ENCODE data around the gene DISP2.
A peak's percentile ranks its signal among the peaks of the same experiment; 100 is the strongest.

DISP2 gene

GRCh38 chr15:40369474-40369869, 11.5 kb downstream of the DISP2 start:
- no peak overlapping the region for H3K4me3 Mint-ChIP-seq
- peak overlapping the region; percentile 4 for H3K27ac Mint-ChIP-seq
- H3K36me3 Mint-ChIP-seq (ENCODE audit: low read depth): no peaks in the 10 kb centered on the region
- H3K27me3 Mint-ChIP-seq: peaks cover 15% of the 10 kb centered on the region
- intact Hi-C loops (cut with micrococcal nuclease): loop anchor here (2.0 kb wide), 1 partner anchor 13 kb away; the partner anchor contains the start of gene KNSTRN
- H3K9me3 Mint-ChIP-seq: no peaks in the 10 kb centered on the region
- H3K4me1 Mint-ChIP-seq (ENCODE audit: low read depth): peaks cover 39% of the 10 kb centered on the region

- intact Hi-C loops (cut with micrococcal nuclease): loop anchor here (2.0 kb wide), 1 partner anchor 13 kb away; the partner anchor contains the start of gene KNSTRN
- H3K4me1 Mint-ChIP-seq (ENCODE audit: low read depth): peaks cover 39% of the 10 kb centered on the region
- no peaks in the 10 kb centered on the region for H3K36me3 Mint-ChIP-seq (ENCODE audit: low read depth)
- peak overlapping the region; percentile 4 for H3K27ac Mint-ChIP-seq
- H3K4me3 Mint-ChIP-seq: no peak overlapping the region
- no peaks in the 10 kb centered on the region for H3K9me3 Mint-ChIP-seq
- H3K27me3 Mint-ChIP-seq: peaks cover 15% of the 10 kb centered on the region
These were observed 12.0 kb downstream of the DISP2 start for GRCh38 chr15:40369971-40370370.

GRCh38 chr15:40372981-40373380, 15.0 kb downstream of the DISP2 start:
- Mint-ChIP-seq H3K36me3 (ENCODE audit: low read depth) (no peaks in the 10 kb centered on the region), H3K4me1 (ENCODE audit: low read depth) (peaks cover 27% of the 10 kb centered on the region), H3K9me3 (no peaks in the 10 kb centered on the region), H3K27ac (no peak overlapping the region), H3K27me3 (peaks cover 8% of the 10 kb centered on the region), H3K4me3 (no peak overlapping the region)
- intact Hi-C loops (cut with micrococcal nuclease): no loop called here

GRCh38 chr15:40377606-40378005, 19.6 kb downstream of the DISP2 start:
- Mint-ChIP-seq H3K9me3 (no peaks in the 10 kb centered on the region), H3K36me3 (ENCODE audit: low read depth) (peaks cover under 1% of the 10 kb centered on the region), H3K4me3 (no peak overlapping the region), H3K27me3 (no peaks in the 10 kb centered on the region), H3K4me1 (ENCODE audit: low read depth) (peaks cover 27% of the 10 kb centered on the region), H3K27ac (no peak overlapping the region)
- intact Hi-C loops (cut with micrococcal nuclease): no loop called here

- peaks cover 36% of the 10 kb centered on the region for H3K4me1 Mint-ChIP-seq (ENCODE audit: low read depth)
- no peaks in the 10 kb centered on the region for H3K27me3 Mint-ChIP-seq
- H3K9me3 Mint-ChIP-seq: no peaks in the 10 kb centered on the region
- no peak overlapping the region for H3K4me3 Mint-ChIP-seq
- peak overlapping the region; percentile 49 for H3K27ac Mint-ChIP-seq
- peaks cover 6% of the 10 kb centered on the region for H3K36me3 Mint-ChIP-seq (ENCODE audit: low read depth)
- intact Hi-C loops (cut with micrococcal nuclease): no loop called here
These were observed 21.4 kb downstream of the DISP2 start for GRCh38 chr15:40379374-40379773.

- Mint-ChIP-seq H3K27ac (peak overlapping the region; percentile 49), H3K4me1 (ENCODE audit: low read depth) (peaks cover 40% of the 10 kb centered on the region), H3K36me3 (ENCODE audit: low read depth) (peaks cover 6% of the 10 kb centered on the region), H3K4me3 (no peak overlapping the region), H3K9me3 (no peaks in the 10 kb centered on the region), H3K27me3 (no peaks in the 10 kb centered on the region)
- intact Hi-C loops (cut with micrococcal nuclease): no loop called here
These were observed 21.8 kb downstream of the DISP2 start for GRCh38 chr15:40379853-40380252.

- no peak overlapping the region for H3K4me3 Mint-ChIP-seq
- H3K36me3 Mint-ChIP-seq (ENCODE audit: low read depth): peaks cover 6% of the 10 kb centered on the region
- H3K4me1 Mint-ChIP-seq (ENCODE audit: low read depth): peaks cover 46% of the 10 kb centered on the region
- intact Hi-C loops (cut with micrococcal nuclease): no loop called here
- H3K27ac Mint-ChIP-seq: no peak overlapping the region
- H3K27me3 Mint-ChIP-seq: no peaks in the 10 kb centered on the region
- H3K9me3 Mint-ChIP-seq: no peaks in the 10 kb centered on the region
These were observed 22.6 kb downstream of the DISP2 start for GRCh38 chr15:40380636-40381035.

GRCh38 chr15:40381818-40382529, 24.0 kb downstream of the DISP2 start:
- Mint-ChIP-seq H3K9me3 (no peaks in the 10 kb centered on the region), H3K4me3 (no peak overlapping the region), H3K4me1 (ENCODE audit: low read depth) (peaks cover 46% of the 10 kb centered on the region), H3K36me3 (ENCODE audit: low read depth) (peaks cover 13% of the 10 kb centered on the region), H3K27ac (peak overlapping the region; percentile 90), H3K27me3 (no peaks in the 10 kb centered on the region)
- intact Hi-C loops (cut with micrococcal nuclease): loop anchor here (2.0 kb wide), 1 partner anchor 13 kb away; no protein-coding TSS in a partner anchor

GRCh38 chr15:40382580-40383456, 24.8 kb downstream of the DISP2 start, which contains the start of gene KNSTRN:
KNSTRN (plus strand) TSS chr15:40382721; CDS start chr15:40382836, 115 bp downstream.
- Mint-ChIP-seq H3K36me3 (ENCODE audit: low read depth) (peaks cover 22% of the 10 kb centered on the region), H3K9me3 (no peaks in the 10 kb centered on the region), H3K27ac (peak within 1 kb of the TSS; percentile 90), H3K4me3 (peak within 1 kb of the TSS; percentile 90), H3K27me3 (no peaks in the 10 kb centered on the region), H3K4me1 (ENCODE audit: low read depth) (peaks cover 46% of the 10 kb centered on the region)
- intact Hi-C loops (cut with micrococcal nuclease): loop anchor here (2.0 kb wide), 1 partner anchor 14 kb away; no protein-coding TSS in a partner anchor

GRCh38 chr15:40386480-40386879, 28.5 kb downstream of the DISP2 start:
- peaks cover 47% of the 10 kb centered on the region for H3K36me3 Mint-ChIP-seq (ENCODE audit: low read depth)
- H3K4me1 Mint-ChIP-seq (ENCODE audit: low read depth): peaks cover 56% of the 10 kb centered on the region
- no peak overlapping the region for H3K4me3 Mint-ChIP-seq
- no peaks in the 10 kb centered on the region for H3K9me3 Mint-ChIP-seq
- intact Hi-C loops (cut with micrococcal nuclease): no loop called here
- no peaks in the 10 kb centered on the region for H3K27me3 Mint-ChIP-seq
- no peak overlapping the region for H3K27ac Mint-ChIP-seq

- intact Hi-C loops (cut with micrococcal nuclease): loop anchor here (2.0 kb wide), 1 partner anchor 16 kb away; the partner anchor contains the start of gene IVD
- H3K27ac Mint-ChIP-seq: peak overlapping the region; percentile 80
- no peaks in the 10 kb centered on the region for H3K27me3 Mint-ChIP-seq
- peak overlapping the region; percentile 26 for H3K4me3 Mint-ChIP-seq
- H3K4me1 Mint-ChIP-seq (ENCODE audit: low read depth): peaks cover 40% of the 10 kb centered on the region
- H3K36me3 Mint-ChIP-seq (ENCODE audit: low read depth): peaks cover 65% of the 10 kb centered on the region
- H3K9me3 Mint-ChIP-seq: no peaks in the 10 kb centered on the region
These were observed 31.2 kb downstream of the DISP2 start for GRCh38 chr15:40388941-40389823.

GRCh38 chr15:40389824-40390595, 32.0 kb downstream of the DISP2 start:
- H3K36me3 Mint-ChIP-seq (ENCODE audit: low read depth): peaks cover 65% of the 10 kb centered on the region
- no peaks in the 10 kb centered on the region for H3K27me3 Mint-ChIP-seq
- H3K9me3 Mint-ChIP-seq: no peaks in the 10 kb centered on the region
- intact Hi-C loops (cut with micrococcal nuclease): loop anchor here (2.0 kb wide), 1 partner anchor 15 kb away; the partner anchor contains the start of gene IVD
- no peak overlapping the region for H3K4me3 Mint-ChIP-seq
- H3K4me1 Mint-ChIP-seq (ENCODE audit: low read depth): peaks cover 36% of the 10 kb centered on the region
- peak overlapping the region; percentile 80 for H3K27ac Mint-ChIP-seq

Measured in dendritic cell treated with granulocyte-macrophage colony-stimulating factor and Interleukin-4, amounts not matched to agents 40 ng/mL and 50 ng/mL, for 4 days (primary cell).